AG10803 (cell line): ENCODE measurements around the gene SSTR3.
"Not testable (repeated sequence)": the region's sequence is repeated elsewhere in the genome, so short reads cannot be mapped to it uniquely, and the experiment has no call there.

ENCODE experiments used
- DNase-seq: peaks from one replicate; pipeline ENCODE4 v3.0.0; 2010; ENCODE audit warnings: low read depth
- H3K4me3 ChIP-seq: 2 replicates; pipeline ENCODE4 v1.5.1; 2011; ENCODE audit warnings: mild to moderate bottlenecking, low read length, control low read depth
- TF ChIP-seq, protein P1 (sequence below): conservative IDR thresholded peaks from 2 replicates; pipeline ENCODE4 v1.5.1; 2011; ENCODE audit warnings: mild to moderate bottlenecking, low read length, control low read depth, inconsistent platforms

The SSTR3 gene

DNA sequence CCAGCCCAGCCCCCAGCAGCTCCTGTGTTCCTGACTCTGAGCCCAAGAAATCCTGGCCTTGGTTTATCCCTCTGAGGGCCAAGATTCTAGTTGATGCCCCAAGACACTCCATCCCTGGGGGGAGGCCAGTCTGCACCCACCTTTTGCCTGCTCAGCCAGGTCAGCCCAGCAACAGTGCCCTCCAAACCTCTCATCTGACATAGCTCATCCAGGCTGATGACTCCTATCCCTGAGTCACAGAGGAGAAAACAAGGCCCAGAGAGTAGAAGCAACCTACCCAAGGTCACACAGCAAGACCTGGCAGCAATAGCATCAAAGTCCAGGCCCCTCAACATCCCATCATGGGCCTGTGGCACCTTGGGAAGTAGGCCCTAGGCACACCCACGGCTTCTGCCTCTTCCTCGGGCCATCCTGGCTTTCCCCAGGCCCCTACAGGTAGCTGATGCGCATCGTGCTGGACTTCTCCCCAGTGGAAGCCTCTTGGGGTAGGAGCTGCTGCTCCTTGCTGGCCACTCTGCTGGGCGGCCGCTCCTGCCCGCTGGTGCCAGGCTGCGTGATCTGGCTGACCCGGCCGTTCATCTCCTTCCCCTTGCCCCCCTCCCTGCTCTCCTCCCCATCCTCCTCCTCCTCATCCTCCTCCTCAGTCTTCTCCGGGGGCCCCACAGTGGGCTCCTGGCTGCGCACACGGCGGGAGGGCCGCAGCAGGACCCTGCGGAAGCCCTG, 6.0 kb downstream of the SSTR3 start:
- H3K4me3 ChIP-seq: no peak overlapping the region
- TF ChIP-seq, protein P1, sequence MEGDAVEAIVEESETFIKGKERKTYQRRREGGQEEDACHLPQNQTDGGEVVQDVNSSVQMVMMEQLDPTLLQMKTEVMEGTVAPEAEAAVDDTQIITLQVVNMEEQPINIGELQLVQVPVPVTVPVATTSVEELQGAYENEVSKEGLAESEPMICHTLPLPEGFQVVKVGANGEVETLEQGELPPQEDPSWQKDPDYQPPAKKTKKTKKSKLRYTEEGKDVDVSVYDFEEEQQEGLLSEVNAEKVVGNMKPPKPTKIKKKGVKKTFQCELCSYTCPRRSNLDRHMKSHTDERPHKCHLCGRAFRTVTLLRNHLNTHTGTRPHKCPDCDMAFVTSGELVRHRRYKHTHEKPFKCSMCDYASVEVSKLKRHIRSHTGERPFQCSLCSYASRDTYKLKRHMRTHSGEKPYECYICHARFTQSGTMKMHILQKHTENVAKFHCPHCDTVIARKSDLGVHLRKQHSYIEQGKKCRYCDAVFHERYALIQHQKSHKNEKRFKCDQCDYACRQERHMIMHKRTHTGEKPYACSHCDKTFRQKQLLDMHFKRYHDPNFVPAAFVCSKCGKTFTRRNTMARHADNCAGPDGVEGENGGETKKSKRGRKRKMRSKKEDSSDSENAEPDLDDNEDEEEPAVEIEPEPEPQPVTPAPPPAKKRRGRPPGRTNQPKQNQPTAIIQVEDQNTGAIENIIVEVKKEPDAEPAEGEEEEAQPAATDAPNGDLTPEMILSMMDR: no peak
- DNase-seq: no peak

DNA sequence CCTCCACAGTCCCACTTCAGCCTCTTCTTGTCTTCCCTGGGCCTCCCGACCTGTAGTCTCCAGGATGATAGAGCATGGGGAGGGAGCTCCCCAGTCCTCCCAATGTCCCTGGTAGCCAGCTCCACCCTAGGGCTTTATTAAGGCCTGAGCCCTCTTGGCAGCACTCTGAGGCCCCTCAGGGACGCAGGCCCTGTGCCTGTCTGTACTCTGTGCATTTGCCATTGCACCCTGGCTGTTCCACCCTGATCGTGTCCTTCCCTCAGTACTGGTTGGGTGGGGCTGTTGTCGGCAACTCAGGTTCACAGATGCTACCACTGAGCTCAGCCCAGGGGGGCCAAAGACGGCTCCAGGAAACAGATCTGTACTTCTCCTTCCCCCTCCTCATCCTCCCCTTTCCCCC, 7.2 kb downstream of the SSTR3 start:
- TF ChIP-seq, protein P1: no peak
- H3K4me3 ChIP-seq: no peak overlapping the region
- no peak for DNase-seq

DNA sequence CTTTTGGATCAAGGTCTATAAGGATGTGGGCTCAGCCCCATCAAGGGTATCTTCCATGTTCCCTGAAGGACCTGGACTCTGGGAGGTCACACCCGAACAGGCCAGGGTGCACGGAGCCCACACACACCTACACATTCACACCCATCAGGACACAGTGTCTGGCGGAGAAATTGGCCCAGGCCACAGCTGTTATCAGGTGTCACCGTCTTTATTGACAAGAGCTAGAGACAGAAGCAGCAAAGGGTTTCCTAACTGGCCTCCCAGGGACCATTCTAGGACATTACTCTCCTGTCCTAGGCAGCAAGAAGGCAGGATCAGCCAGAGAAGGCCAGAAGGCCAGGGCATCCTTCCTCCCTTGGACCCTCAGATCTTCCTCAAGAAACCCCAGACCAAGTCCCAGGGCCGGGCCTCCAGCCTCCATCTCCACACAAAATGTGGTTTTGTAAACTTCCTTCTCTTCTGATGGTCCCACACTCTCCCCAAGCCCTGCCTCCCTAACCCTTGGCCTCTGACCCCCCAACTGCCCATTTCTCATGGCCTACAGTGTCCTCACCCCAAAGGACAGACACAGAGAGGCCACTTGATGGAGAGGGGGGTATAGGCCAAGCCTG, 8.1 kb downstream of the SSTR3 start:
- TF ChIP-seq, protein P1: no peak
- H3K4me3 ChIP-seq: no peak overlapping the region
- no peak for DNase-seq

DNA sequence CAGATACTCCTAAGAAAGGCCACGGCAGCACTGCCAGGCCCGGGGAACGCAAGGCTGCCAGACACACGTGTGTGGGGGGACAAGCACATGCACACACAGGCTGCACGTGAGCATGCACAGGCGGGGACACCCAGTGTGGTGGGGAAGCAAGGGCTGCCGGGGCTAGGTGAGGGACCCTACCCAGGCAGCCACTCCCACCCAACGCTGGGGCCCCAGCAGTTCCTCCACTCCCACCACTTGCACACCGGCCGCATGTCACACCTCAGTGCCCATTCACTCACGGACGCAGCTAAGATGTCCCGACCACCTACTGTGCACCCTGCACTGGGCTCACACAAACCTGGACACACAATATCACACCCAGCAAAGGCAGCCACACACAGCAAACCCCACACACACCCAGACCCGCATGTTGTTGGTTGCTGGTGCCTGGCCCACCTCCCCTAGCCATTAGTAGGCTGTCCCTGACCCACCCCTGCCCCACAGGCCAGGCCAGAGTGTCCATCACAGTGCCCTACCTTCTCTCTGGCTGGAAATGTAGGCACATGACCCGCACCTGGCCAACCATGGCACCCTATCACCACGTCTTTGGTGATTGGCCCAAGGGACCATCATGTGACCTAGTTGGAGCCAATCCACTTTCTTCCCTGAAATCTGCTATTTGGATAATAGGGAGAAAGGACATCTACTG, 8.8 kb downstream of the SSTR3 start:
- TF ChIP-seq, protein P1: no peak
- DNase-seq: no peak
- no peak overlapping the region for H3K4me3 ChIP-seq

DNA sequence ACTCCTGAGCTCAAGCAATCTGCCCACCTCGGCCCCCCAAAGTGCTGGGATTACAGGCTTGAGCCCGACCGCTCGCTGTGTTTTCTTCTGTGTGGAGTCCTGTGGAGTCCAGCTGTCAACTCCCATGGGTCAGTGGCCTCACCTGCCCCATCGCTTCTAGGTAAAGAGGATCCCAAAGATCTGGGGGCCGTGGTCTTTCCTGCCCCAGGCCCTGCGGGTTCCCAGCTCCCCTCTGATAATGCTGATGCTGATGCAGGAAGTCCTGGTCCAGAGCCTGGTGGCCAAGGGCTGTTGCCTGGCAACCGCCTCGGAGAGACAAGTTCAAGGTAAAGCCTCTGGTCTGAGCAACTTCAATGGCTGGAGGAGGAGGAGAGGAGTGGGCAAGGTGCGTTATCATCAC, 9.6 kb downstream of the SSTR3 start:
- no peak for DNase-seq
- TF ChIP-seq, protein P1: no peak
- no peak overlapping the region for H3K4me3 ChIP-seq

DNA sequence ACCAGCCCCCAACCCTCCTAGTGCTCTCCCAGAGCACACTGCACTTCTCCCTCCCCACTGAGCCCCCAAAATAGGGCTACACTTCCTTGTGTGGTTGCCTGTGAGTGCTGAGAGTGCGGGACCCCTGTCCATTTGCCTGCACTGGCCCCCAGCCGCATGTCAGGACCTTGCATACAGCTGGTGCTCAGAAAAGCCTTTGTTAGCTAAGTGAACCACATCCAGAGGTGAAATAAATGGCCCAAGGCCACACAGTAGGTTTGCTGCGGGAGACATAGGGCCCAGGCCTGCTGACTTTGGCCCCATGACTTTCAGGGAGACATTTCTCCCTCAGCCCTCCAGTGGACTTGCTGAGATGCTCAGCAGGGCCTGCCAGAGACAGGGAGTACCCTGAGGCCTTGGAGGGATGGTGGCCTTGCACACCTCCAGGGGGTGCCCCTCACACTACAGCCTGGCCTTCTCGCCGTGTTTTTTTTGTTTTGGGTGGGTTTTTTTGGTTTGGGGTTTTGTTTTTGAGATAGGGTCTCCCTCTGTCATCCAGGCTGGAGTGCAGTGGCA, 10.2 kb downstream of the SSTR3 start:
- DNase-seq: no peak
- TF ChIP-seq, protein P1: no peak
- H3K4me3 ChIP-seq: no peak overlapping the region

DNA sequence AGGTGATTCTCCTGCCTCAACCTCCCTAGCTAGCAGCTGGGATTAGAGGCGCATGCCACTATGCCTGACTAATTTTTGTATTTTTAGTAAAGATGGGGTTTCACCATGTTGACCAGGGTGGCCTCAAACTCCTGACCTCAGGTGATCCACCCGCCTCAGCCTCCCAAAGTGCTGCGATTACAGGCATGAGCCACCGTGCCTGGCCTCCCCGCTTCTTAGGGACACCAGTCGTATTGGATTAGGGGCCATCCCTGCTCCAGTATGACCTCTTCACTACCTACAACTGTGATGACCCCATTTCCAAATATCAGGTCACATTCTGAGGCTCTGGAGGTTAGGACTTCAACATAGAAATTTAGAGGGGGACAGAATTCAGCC, 10.8 kb downstream of the SSTR3 start:
- not testable (repeated sequence) for DNase-seq, H3K4me3 ChIP-seq
